ENCODE measurements around the gene CASKIN1.

The CASKIN1 gene

DNA sequence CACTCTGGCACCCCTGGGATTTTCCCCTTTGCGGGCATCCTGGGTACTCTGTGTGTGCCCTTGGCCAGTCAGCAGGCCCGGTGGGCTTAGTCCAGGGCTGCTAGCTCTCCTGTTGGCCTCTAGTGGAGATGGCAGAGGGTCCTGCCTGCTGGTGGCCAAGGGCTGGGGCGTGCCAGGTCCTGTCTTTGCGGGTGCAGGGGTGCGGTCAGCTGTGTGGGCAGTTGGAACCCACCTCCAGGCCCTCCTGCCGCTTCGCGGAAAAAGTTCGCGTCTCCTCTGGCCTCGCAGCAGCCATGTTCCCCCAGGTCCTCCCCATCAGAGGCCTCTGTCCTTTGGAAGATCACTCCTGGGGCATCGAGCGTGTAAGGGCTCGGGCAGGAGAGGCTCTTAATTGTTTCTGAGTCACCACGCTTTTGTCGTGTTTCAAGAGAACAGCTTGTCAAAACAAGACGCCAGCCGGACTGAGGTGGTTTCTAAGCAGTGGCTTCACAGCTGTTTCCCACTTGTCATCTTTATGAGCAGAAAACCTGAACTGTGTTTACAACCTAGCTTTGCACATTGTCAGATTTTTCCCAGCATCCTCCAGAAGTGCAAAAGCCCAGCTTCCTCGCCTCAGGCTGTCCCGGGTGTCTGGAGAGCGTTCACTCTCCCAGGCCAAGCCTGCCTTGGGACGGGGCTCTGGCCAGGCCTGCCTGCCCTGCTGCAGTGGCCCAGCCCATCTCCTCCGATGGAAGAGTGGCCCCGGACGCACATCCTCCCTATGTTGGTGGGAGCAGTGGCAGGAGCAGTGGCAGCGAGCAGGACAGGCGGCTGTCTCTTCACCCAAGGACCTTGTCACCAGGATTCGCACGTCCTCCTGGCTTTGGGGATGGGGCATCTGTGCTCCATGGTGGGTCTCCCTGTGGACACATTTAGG lies 34.9 kb upstream of the CASKIN1 start:
- TF ChIP-seq, protein P1, sequence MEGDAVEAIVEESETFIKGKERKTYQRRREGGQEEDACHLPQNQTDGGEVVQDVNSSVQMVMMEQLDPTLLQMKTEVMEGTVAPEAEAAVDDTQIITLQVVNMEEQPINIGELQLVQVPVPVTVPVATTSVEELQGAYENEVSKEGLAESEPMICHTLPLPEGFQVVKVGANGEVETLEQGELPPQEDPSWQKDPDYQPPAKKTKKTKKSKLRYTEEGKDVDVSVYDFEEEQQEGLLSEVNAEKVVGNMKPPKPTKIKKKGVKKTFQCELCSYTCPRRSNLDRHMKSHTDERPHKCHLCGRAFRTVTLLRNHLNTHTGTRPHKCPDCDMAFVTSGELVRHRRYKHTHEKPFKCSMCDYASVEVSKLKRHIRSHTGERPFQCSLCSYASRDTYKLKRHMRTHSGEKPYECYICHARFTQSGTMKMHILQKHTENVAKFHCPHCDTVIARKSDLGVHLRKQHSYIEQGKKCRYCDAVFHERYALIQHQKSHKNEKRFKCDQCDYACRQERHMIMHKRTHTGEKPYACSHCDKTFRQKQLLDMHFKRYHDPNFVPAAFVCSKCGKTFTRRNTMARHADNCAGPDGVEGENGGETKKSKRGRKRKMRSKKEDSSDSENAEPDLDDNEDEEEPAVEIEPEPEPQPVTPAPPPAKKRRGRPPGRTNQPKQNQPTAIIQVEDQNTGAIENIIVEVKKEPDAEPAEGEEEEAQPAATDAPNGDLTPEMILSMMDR (IDR thresholded peaks at IDR 0.05; ENCODE audit: insufficient read depth, low read depth, low read length, missing control alignments): no peak
- DNase-seq (ENCODE audit: low read depth): peak; percentile 84

DNA sequence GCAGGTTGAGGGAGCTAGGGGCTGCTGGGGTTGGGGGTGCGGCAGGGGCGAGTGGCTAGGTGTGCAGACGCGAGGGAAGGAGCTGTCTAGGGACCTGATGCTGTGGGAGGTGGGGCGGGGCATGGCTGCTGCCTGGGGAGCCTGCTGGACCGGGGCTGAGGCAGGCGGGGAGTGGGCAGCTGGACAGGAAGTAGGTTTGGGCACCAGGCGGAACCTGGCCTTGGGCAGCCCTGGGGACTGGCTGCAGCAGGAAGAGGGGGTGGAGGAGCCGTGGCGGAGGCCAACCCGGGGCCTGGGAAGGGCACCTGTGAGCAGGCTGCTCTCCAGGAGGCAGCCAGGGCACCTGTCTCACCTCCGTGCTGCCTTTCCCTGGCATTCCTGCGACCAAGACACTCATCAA lies 34.0 kb upstream of the CASKIN1 start:
- DNase-seq (ENCODE audit: low read depth): no peak
- TF ChIP-seq, protein P1 (IDR thresholded peaks at IDR 0.05; ENCODE audit: insufficient read depth, low read depth, low read length, missing control alignments): no peak
- H3K4me3 ChIP-seq (ENCODE audit: low read length): no peak overlapping the region

More for the DNA sequence above, 34.9 kb upstream of the CASKIN1 start:
- no peak overlapping the region for H3K4me3 ChIP-seq (ENCODE audit: low read length)

DNA sequence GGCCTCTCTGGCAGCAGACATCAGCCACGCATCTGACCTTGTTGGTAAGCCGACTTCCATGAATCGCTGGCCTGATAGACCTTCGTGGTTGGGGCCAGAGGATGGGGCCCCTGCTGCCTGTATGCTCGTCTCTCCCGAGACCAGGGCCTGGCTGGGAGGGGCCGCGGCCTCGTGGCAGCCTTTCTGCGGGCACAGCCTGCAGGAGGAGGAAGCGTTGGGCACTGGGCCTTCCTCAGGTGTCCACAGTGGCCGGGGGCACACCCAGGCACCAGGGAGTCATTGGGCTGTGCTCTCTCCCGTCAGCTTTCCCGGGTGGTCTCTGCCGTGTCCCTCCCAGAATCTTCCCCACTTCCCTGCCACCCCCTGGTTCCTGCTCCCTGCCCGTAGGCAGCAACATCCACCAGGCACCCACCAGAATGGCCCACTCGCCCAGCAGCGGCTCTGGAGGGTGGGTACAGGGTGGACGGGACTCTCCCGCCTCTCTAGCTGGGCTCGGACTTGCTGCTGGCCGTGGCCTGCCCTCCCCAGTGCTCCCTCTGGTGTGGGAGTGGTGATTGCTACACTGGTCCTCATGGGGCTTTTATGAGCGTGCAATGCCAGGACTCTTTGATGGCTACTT lies 33.3 kb upstream of the CASKIN1 start:
- no peak overlapping the region for H3K4me3 ChIP-seq (ENCODE audit: low read length)
- TF ChIP-seq, protein P1 (IDR thresholded peaks at IDR 0.05; ENCODE audit: insufficient read depth, low read depth, low read length, missing control alignments): no peak
- no peak for DNase-seq (ENCODE audit: low read depth)

DNA sequence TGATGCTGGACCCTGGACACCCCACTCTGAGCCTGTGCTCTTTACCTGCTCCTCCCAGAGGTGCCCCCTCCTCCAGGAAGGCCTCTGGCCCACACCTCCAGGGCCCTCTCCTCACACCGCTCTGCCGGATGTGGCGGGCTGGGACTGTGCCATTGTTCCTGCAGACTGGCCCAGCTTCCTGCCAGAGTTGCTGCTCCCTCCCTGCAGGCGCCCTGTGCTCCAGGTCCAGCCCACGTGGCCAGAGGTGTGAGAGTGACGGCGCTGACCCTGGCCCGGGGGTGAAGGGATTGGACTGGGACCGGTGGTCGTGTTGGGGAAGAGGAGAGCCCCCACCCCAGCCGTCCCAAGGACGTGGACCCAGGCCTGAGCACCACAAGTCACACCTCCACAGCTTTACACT lies 32.7 kb upstream of the CASKIN1 start:
- TF ChIP-seq, protein P1 (IDR thresholded peaks at IDR 0.05; ENCODE audit: insufficient read depth, low read depth, low read length, missing control alignments): no peak
- no peak overlapping the region for H3K4me3 ChIP-seq (ENCODE audit: low read length)
- DNase-seq (ENCODE audit: low read depth): no peak

DNA sequence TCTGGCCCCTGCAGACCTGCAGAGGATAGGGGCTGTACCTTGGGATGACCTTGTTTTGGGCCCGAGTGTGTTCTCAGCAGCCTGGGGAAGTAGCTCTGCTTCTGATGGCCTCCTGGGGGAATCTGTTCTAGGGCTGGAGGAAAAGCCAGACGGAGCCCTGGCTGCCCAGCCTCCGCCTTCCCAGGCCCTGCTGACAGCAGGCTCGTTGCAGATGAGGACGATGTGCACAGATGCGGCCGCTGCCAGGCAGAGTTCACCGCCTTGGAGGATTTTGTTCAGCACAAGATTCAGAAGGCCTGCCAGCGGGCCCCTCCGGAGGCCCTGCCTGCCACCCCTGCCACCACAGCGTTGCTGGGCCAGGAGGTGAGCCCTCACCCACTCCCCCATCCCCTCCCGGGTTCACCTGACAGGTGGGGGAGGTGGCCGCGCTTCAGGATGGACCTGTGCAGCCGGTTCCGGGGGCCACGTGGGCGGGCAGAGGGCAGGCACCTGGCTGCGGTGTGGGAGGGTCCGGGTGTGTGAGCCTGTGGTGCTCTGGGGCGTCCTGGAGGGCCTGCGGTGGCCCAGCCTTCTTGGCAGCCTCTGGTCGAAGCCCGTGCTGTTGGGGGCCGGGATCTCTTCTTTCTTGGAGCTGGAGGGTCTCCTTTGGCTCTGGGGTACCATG lies 31.9 kb upstream of the CASKIN1 start:
- DNase-seq (ENCODE audit: low read depth): no peak
- TF ChIP-seq, protein P1 (IDR thresholded peaks at IDR 0.05; ENCODE audit: insufficient read depth, low read depth, low read length, missing control alignments): no peak
- no peak overlapping the region for H3K4me3 ChIP-seq (ENCODE audit: low read length)

DNA sequence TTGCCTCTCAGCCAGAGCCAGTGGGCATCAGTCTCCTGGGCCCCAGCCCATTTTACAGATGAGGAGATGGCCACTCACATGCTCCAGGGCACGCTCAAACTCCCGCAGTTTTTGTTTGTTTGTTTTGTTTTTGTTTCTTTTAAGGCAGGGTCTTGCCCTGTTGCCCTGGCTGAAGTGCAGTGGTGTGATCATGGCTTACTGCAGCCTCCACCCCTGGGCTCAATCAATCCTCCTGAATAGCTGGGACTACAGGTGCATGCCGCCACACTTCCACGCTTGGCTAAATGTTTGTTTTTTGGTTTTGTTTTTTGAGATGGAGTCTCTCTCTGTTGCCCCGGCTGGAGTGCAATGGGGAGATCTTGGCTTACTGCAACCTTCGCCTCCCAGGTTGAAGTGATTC lies 30.5 kb upstream of the CASKIN1 start:
- no peak overlapping the region for H3K4me3 ChIP-seq (ENCODE audit: low read length)
- no peak for DNase-seq (ENCODE audit: low read depth)
- TF ChIP-seq, protein P1 (IDR thresholded peaks at IDR 0.05; ENCODE audit: insufficient read depth, low read depth, low read length, missing control alignments): no peak

Data from epithelial cell of esophagus (primary cell).